NCI-H128 (cell line): ENCODE results near the gene PRKAR1B.

Source experiments
- DNase-seq: peaks from one replicate; lab custom pipeline; 2025; ENCODE audit not compliant: unreplicated experiment; lab: John Stamatoyannopoulos, UW

Gene PRKAR1B

GRCh38 chr7:727104-727805 lies at the start of gene PRKAR1B:
Gene PRKAR1B, minus strand, starts transcription at chr7:727281. Its CDS starts 15,776 bp downstream, at chr7:711505.
- DNase-seq, result no peak

- DNase-seq, result no peak
Observed at GRCh38 chr7:776381-776780, 49.3 kb upstream of the PRKAR1B start.

GRCh38 chr7:774161-775109 lies 47.4 kb upstream of the PRKAR1B start:
- DNase-seq, result peak; percentile 7

- DNase-seq, result no peak
Observed at GRCh38 chr7:773622-773915, 46.5 kb upstream of the PRKAR1B start.

GRCh38 chr7:772861-773621 lies 46.0 kb upstream of the PRKAR1B start:
- DNase-seq, result no peak

- DNase-seq, result no peak
Observed at GRCh38 chr7:772392-772791, 45.3 kb upstream of the PRKAR1B start.

GRCh38 chr7:772005-772294 lies 44.9 kb upstream of the PRKAR1B start:
- DNase-seq, result no peak

- DNase-seq, result no peak
Observed at GRCh38 chr7:771234-772004, 44.3 kb upstream of the PRKAR1B start.

GRCh38 chr7:770741-771166 lies 43.7 kb upstream of the PRKAR1B start:
- DNase-seq, result no peak

GRCh38 chr7:770336-770735 lies 43.3 kb upstream of the PRKAR1B start:
- DNase-seq, result no peak

- no peak for DNase-seq
Observed at GRCh38 chr7:768881-769504, 41.9 kb upstream of the PRKAR1B start.

GRCh38 chr7:767941-768731 lies 41.1 kb upstream of the PRKAR1B start:
- peak; percentile 96 for DNase-seq

GRCh38 chr7:767580-767940 lies 40.5 kb upstream of the PRKAR1B start:
- peak; percentile 92 for DNase-seq

GRCh38 chr7:765383-765782 lies 38.3 kb upstream of the PRKAR1B start:
- DNase-seq, result no peak

- peak; percentile 42 for DNase-seq
Observed at GRCh38 chr7:763762-764161, 36.7 kb upstream of the PRKAR1B start.

GRCh38 chr7:762885-763284 lies 35.8 kb upstream of the PRKAR1B start:
- no peak for DNase-seq

GRCh38 chr7:761631-762030 lies 34.5 kb upstream of the PRKAR1B start:
- DNase-seq, result no peak

- no peak for DNase-seq
Observed at GRCh38 chr7:761101-761500, 34.0 kb upstream of the PRKAR1B start.

GRCh38 chr7:760006-760405 lies 32.9 kb upstream of the PRKAR1B start:
- DNase-seq, result no peak

GRCh38 chr7:759569-759968 lies 32.5 kb upstream of the PRKAR1B start:
- DNase-seq, result no peak
